Measurements from ENCODE around the gene MUC22.

DNA sequence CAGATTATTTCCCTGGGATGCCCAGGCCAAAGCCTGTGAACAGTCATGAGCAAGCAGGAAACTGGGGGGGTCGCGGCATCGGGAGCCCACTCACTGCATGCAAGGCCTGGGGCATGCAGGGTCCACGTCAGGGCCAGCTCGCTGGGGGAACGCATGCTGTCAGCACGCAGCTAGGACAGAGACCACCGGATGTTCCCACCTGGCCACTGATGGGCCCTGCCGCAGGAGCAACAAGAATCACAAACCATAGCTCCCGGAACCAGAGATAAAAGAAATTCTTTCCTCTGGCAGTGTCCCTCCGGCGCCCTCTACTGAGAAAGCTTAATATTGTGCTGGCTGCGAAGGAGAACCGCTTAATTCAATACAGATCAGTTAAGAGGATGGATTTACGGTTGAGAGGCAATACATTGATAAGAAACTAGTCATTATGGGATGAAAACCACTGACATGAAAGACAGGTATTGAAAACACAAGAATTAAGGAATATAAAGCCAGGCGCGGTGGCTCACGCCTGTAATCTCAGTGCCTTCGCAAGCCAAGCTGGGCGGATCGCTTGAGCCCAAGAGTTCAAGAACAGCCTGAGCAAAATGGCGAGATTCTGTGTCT lies 69.5 kb downstream of the MUC22 start:
- TF ChIP-seq CTCF (IDR thresholded peaks at IDR 0.05; ENCODE audit: low read length) (peak; percentile 82), EZH2 (IDR thresholded peaks at IDR 0.05; ENCODE audit: borderline replicate concordance, low read length) (no peak)
